Activated CD4-positive, alpha-beta T cell treated with anti-CD3 and anti-CD28 coated beads, Interleukin-2, amount 50 U/mL, for 16 hours (primary cell): ENCODE results near the gene ADAMTS6.
"Not testable (repeated sequence)": the region's sequence is repeated elsewhere in the genome, so short reads cannot be mapped to it uniquely, and the experiment has no call there.

Source experiments
- DNase-seq: peaks from one replicate; pipeline ENCODE4 v3.0.0-alpha.2; 2020

The ADAMTS6 gene

DNA sequence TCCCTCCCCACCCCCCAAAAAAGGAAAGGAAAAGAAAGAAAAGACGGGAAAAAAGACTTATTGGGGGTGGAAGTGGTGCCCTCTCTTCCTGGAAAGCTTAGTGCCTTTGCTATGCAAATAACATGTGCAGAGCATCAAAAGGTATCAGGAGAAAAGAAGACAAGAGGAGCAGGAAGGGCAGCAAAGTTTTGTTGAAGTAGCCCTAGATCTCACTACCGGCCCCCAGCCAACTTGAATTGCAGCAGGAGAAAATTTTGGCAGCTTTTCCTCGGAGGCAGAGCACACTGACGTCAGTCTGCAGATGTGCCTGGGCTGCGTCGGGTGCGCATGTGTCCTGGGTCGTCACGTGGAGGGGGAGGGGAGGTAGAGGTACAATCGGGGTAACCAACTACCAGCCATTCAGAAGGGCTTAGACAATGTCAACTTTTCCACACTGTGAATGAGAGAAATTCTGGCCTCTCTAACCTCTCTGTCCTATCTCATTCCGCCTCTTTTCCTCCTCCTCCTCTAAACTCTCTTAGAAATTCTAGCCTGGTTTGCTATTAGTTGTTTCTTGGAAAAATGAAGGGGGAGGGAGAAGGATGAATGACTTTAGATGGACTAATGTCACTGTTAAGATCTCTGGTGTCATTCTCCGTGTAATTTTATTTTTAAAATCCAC, at the start of gene ADAMTS6:
ADAMTS6 (minus strand) TSS at position 286 of the 661 bp plus-strand sequence. CDS start 8,247 bp downstream, outside the sequence.
- DNase-seq = peak; percentile 85

- no peak for DNase-seq
Observed at GRCh38 chr5:65530904-65531303, 49.2 kb upstream of the ADAMTS6 start.

DNA sequence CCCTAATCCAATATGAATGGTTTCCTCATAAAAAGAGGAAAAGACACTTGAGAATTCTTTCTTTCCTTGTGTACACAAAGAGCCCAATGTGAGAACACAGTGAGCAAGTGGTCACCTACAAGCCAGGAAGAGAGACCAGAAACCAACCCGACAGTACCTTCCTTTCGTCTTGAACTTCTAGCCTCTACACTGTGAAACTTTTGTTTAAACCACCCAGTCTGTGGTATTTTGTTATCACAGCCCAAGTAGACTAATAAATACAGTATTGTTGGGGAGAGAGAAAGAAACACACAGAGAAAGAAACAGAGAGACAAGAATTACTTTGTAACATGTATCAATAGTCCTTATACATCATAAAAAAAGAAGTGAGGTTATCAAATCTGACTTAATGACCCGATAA, 44.0 kb upstream of the ADAMTS6 start:
- no peak for DNase-seq

DNA sequence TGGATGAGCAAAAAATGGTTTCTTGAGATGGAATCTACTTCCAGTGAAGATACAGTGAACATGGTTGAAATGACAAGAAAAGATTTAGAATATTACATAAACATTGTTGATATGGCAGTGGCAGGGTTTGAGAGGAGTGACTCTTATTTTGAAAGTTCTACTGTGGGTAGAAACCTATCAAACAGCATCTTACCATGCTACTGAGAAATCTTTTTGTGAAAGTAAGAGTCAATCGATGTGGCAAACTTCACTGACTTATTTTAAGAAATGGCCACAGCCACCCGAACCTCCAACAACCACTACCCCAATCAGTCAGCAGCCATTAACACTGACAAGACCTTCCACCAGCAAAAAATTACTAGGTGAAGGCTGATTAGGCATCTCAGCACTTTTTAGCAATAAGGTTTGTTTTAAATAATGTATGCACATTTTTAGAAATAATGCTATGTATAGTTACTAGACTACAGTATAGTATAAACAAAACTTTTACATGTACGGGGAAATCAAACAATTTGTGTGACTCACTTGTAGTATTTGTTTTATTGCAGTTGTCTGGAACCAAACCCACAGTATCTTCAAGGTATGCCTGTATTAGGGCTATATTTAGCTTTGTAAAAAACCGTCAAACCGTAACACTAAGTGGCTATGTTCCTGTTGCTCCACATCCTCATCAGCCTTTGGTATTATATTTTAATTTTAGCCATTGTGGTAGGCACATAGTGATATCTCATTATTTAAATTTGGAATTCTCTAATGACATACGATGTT, 30.6 kb upstream of the ADAMTS6 start:
- DNase-seq = peak; percentile 27

DNA sequence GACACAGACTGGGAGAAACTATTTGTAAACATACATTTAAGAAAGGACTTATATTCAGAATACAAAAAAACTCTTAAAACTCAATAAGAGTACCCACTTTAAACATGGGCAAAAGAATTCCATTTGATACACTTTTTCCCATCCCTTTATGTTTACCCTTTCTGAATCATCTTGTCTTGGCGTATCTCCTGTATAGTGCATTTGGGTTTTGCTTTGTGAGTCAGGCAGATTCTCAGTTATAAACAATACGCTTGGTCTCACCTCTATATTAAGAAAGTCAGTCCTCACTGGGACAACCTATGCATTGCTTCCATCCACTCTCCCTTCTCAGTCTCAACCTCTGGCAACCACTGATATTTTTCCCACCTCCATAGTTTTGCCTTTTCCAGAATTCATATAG, 27.3 kb upstream of the ADAMTS6 start:
- DNase-seq = no peak

DNA sequence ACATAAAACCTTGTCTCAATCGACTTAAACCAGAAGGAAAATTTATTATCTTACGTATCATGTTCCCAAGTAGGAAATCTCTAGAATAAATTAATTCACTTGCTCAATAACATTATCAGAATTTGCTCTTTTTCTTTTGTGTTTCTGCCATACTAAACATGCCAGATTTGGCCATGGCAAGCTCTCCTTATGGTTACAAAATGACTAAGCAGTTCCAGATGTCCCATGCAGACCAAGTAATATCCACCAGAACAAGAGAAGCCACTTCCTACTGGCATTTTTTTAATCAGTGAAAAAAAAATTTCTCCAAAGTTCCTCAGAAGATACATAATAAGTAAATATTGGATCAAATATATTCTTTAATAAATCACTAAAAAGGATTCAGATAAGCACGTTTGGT, 25.2 kb upstream of the ADAMTS6 start:
- DNase-seq = no peak

DNA sequence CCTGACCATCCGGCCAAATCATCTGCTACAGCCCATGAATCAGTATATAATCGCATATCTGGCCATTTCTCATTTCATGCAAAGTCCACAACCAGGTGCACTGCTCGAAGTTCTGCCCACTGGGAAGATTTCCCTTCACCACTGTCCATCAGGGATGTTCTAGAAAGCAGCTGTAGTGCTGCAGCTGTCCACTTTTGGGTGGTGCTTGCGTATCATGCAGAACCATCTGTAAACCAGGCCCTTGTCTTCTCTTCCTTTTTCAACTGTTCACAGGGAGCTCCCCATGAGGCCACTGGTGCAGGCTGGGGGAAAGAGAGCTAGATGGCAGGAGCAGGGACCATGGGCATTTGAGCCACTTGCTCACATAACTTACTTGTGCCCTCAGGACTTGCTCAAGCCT, 7.4 kb upstream of the ADAMTS6 start:
- no peak for DNase-seq

DNA sequence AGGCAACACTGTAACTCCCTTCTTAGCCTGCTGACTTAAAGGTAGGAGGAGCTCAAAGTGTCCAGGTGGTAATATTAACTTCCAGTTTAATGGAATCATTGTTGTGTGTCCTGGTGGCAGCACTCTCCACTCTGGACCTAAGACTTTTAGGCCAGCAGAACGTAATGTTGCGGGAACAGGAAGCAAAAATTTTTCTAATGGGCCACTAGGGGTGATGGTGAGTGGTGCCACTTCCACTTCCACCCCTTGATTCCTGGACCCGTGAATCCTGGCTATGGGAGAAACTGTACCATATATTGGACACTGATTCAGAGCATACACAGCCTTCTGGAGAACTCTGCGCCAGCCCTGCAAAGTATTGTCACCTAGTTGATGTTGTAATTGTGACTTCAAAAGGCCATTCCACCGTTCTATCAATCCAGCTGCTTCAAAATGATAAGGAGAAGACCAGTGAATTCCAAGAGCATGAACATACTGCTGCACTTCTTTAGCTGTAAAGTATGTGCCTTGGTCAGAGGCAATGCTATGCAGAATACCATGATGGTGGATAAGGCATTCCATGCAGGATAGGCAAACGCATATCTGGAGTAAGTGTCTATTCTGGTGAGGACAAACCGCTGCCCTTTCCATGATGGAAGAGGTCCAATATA, 6.4 kb upstream of the ADAMTS6 start:
- DNase-seq = not testable (repeated sequence)

GRCh38 chr5:65486803-65487202, 5.1 kb upstream of the ADAMTS6 start:
- DNase-seq = not testable (repeated sequence)

- DNase-seq = no peak
Observed at GRCh38 chr5:65485405-65485804, 3.7 kb upstream of the ADAMTS6 start.

- DNase-seq = peak; percentile 54
Observed at GRCh38 chr5:65483546-65484346, 2.0 kb upstream of the ADAMTS6 start.

DNA sequence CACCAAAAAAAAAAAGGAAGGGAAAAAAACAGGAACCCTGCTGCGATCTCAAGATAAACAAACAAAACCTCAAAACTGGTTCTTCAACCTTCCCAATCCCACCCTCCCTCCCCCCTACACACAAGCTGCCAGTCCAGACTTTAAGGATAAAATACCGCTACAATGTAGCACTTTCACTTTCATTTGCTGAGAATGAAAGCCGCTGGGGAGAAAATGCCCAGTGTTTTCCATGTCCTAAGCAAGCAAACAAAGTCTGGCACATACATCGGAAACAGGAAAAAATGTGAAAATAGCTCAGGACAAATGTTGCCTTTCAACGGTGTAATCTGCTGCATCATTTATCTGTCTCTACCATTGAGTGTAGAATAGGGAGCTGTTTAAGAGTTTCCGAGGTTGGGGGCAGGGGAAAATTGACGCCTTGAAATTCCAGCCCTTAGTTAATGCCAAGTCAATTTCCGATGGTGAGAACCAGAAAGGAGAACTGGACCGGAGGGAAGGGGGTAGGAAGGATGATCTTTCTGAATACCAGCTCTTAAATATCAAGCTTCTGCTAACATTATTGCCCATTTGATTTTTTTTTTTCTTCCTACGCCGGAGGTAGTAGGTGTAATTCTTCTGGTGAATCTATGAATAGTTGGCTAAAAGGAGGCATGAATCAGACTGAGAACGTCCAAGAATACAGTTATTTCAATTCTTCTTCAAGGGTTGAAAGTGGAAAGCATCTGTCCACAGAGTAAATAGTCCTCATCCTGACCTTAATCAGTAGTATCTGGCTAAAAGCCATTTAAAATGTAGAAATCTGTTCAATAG, 1.2 kb upstream of the ADAMTS6 start:
- DNase-seq = no peak

GRCh38 chr5:65482296-65482735, 596 bp upstream of the ADAMTS6 start:
- DNase-seq = no peak

GRCh38 chr5:65481171-65481581, 544 bp downstream of the ADAMTS6 start:
- DNase-seq = no peak

DNA sequence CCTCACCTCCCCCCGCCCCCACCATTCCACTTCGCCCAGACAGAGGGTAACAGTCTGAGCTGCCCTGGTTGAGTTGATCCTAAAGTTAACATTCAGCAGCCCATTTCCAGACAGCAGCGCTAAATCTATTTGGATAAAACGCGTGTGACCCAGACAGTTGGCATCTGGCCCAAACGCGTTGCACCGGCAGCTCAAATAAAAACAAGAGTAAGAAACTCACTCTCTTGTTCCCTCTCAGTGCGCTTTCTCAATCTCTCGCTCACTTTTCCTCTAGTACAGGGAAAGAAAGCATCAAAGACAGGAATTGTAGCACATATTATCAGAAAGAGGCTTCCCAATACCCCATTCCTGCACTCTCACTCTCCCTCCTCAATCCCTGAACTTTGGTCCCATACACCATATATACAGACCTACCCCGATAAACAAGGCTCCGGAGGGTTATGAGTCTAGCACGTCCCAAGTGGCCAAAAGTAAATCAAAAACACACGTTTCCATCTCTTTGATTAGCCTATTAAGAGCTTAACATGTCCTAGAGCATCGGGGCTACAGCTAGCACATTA, 1.3 kb downstream of the ADAMTS6 start:
- DNase-seq = peak; percentile 25

- DNase-seq = no peak
Observed at GRCh38 chr5:65479527-65479926, 2.2 kb downstream of the ADAMTS6 start.

DNA sequence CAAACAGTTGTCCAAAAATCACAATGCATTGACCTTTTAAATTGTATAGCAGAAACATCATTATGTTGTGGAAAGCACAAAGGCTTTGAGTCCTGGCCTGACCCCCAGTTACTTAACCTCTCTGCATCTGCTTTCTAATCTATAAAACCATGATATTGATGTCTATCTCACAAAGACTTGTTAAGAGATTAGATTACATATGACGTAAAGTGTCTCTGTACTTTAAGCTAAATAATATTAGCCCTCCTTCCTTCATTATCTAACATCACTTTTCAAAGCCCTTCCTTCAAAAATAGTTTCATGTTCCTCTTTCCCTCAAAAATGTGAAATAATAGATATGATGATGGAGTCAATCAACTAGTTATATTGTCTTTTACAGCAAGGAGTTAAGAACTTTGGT, 3.4 kb downstream of the ADAMTS6 start:
- DNase-seq = no peak

DNA sequence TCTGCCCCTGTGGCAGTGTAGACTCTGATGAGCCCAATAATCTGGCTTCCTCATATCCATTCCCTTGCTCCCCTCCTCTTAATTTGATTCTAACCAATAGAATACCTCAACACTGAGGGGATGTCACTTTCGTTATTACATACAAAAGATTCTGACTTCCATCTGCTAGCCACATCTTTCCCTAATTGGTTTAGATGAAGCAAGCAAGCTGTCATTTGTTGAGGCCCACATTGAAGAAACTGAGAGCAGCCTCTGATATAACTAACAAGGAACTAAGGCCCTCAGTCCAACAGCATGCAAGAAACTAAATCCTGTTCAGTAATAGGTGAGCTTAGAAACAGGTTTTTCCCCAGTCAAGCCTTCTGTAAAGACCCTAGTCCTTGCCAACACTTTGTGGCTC, 5.8 kb downstream of the ADAMTS6 start:
- no peak for DNase-seq

- no peak for DNase-seq
Observed at GRCh38 chr5:65475336-65475735, 6.4 kb downstream of the ADAMTS6 start.

- DNase-seq = no peak
Observed at GRCh38 chr5:65474130-65474711, 7.5 kb downstream of the ADAMTS6 start.

- no peak for DNase-seq
Observed at GRCh38 chr5:65468633-65469032, 13.1 kb downstream of the ADAMTS6 start.
